ENCODE data around the gene GLTP. TPM values are rescaled to one million over a fixed set of nuclear protein-coding genes. Genes with fewer than 3 reads are reported as not detected.

Gene GLTP
- total RNA-seq, 1 experiment from 2014 or later = 15.5 TPM

DNA sequence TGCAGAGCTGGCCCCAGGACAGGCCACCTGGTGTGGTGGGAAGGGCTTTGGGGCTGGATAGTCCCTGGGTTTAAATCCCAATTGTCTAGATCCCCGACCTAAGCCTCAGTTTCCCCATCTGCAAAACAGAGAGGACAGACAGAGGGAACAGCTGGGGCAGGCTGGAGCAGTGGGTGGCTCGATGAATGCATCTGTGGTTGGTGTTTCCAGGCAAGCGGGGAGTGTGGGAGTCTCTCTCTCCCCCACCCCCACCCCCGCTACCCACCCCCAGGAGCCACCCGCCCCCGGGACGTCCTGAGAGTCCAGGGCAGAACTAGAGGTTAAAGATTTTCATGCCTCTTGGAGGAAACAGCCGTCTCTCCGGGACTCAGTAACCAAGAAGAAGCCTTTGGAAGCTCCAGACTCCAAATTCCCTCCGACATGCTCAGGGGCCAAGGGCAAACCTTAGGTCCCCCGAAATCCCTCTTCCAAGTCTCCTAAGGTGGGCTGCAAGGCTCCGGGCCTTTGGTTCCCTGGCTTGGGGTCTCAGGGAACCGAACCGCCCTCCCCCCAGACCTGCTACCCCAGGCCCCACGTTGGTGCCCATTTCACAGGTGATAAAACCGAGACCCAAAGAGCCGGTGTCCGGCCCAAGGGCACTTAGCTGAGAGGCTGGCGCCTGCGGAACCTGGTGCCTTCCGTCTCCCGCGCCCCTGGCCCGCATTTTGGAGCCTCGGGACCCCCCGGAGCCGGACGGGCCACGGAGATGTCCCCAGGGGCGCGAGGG lies 47.6 kb downstream of the GLTP start:
- H3K14ac ChIP-seq (ENCODE audit: insufficient read depth, low read length) = peak overlapping the region; percentile 74; the same call in 1 of the 2 replicates
- Mint-ChIP-seq H3K4me3 (peak overlapping the region; percentile 63 to 71; a peak in 4 of 5 replicates), H3K36me3 (ENCODE audit: insufficient read depth in 1 of 3, low read depth in 3 of 3) (no peaks in the 10 kb centered on the region), H3K4me1 (peaks cover 8 to 13% of the 10 kb centered on the region in 2 experiments; a peak in 3 of 4 replicates), H3K27me3 (ENCODE audit: low read depth) (peaks cover 2% of the 10 kb centered on the region), H3K9me3 (no peaks in the 10 kb centered on the region; a peak in 1 of 5 replicates), H3K27ac (no peak overlapping the region)
- H2BK120ac ChIP-seq (ENCODE audit: low read depth, low read length, poor library complexity, severe bottlenecking) = no peak overlapping the region
- no peak overlapping the region for H2BK20ac ChIP-seq (ENCODE audit: low read depth, low read length, poor library complexity, severe bottlenecking)
- no peak overlapping the region for H3K23ac ChIP-seq (ENCODE audit: insufficient read length, low read depth, low read length)
- no CpG with 5 or more reads among the region's 31 CpGs for WGBS (ENCODE audit: extremely low coverage, insufficient read length, low lambda C conversion rate)
- no peaks in the 10 kb centered on the region for H3K9me3 ChIP-seq (ENCODE audit: control insufficient read depth, low read depth, low read length)
- H4K91ac ChIP-seq (ENCODE audit: insufficient read length, low read depth, low read length) = no peak overlapping the region
- TF ChIP-seq, protein P1, sequence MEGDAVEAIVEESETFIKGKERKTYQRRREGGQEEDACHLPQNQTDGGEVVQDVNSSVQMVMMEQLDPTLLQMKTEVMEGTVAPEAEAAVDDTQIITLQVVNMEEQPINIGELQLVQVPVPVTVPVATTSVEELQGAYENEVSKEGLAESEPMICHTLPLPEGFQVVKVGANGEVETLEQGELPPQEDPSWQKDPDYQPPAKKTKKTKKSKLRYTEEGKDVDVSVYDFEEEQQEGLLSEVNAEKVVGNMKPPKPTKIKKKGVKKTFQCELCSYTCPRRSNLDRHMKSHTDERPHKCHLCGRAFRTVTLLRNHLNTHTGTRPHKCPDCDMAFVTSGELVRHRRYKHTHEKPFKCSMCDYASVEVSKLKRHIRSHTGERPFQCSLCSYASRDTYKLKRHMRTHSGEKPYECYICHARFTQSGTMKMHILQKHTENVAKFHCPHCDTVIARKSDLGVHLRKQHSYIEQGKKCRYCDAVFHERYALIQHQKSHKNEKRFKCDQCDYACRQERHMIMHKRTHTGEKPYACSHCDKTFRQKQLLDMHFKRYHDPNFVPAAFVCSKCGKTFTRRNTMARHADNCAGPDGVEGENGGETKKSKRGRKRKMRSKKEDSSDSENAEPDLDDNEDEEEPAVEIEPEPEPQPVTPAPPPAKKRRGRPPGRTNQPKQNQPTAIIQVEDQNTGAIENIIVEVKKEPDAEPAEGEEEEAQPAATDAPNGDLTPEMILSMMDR (conservative IDR thresholded peaks at IDR 0.05) = no peak
- no peak overlapping the region for H2BK5ac ChIP-seq (ENCODE audit: insufficient read length, low read length)
- H3K56ac ChIP-seq (ENCODE audit: insufficient read length, low read depth, low read length) = no peak overlapping the region
- no peak overlapping the region for H3K18ac ChIP-seq (ENCODE audit: insufficient read length, low read depth, low read length)
- H3K9ac ChIP-seq (ENCODE audit: extremely low read depth, insufficient read length, low read length) = no peak overlapping the region
- no peaks in the 10 kb centered on the region for H3K79me1 ChIP-seq (ENCODE audit: insufficient read depth, low read depth, low read length, poor library complexity, severe bottlenecking)
- no peak for DNase-seq
- no peaks in the 10 kb centered on the region for H3K27me3 ChIP-seq (ENCODE audit: insufficient read depth, low read length)
- H3K79me2 ChIP-seq (ENCODE audit: insufficient read depth, low read length) = no peaks in the 10 kb centered on the region
- H3T11ph ChIP-seq (ENCODE audit: low read length) = no peak overlapping the region
- H4K8ac ChIP-seq (replicated peaks; ENCODE audit: insufficient read length, low read depth, low read length) = no peak overlapping the region
- no peak overlapping the region for H2BK12ac ChIP-seq (ENCODE audit: insufficient read length, low read depth, low read length)
- no peak overlapping the region for H2AFZ ChIP-seq (ENCODE audit: low read length)
- H3K4me1 ChIP-seq (ENCODE audit: insufficient read depth, low read length) = no peaks in the 10 kb centered on the region
- peak overlapping the region; percentile 21 for H3K4me2 ChIP-seq (ENCODE audit: insufficient read depth, insufficient read length, low read length)
- no peaks in the 10 kb centered on the region for H4K20me1 ChIP-seq (ENCODE audit: control insufficient read depth, insufficient read depth, insufficient read length)
- H4K5ac ChIP-seq (ENCODE audit: insufficient read length, low read depth, low read length) = no peak overlapping the region
- H3K27ac ChIP-seq (ENCODE audit: insufficient read length, low read depth, low read length) = no peak overlapping the region
- no peak overlapping the region for H2AK5ac ChIP-seq (ENCODE audit: insufficient read length, low read length)
- no peak overlapping the region for H2BK15ac ChIP-seq (ENCODE audit: low read depth, low read length)
- no peaks in the 10 kb centered on the region for H3K23me2 ChIP-seq (ENCODE audit: insufficient read length, low read depth, low read length, poor library complexity, severe bottlenecking)
- no peak overlapping the region for H3K4ac ChIP-seq (ENCODE audit: low read depth, low read length)

All from H9 (cell line).